Sigmoid colon (tissue), 7 donors: ENCODE results near the gene CNTNAP4. TPM values are rescaled to one million over a fixed set of nuclear protein-coding genes. Genes with fewer than 3 reads are reported as not detected.

Source experiments
- DNase-seq: peaks from one replicate; pipeline ENCODE4 v3.0.0-alpha.2; 2019
- H3K27ac ChIP-seq, 4 donors: fragments of 200-600 bp; sonication (generic); one replicate each; pipeline ENCODE4 v1.5.1; 2016 to 2019; ENCODE audit warnings: mild to moderate bottlenecking in 1 of 4
- H3K27me3 ChIP-seq, 3 donors: fragments of 200-600 bp; sonication (generic); one replicate each; pipeline ENCODE4 v1.5.1; 2019; ENCODE audit warnings: mild to moderate bottlenecking in 1 of 3
- H3K36me3 ChIP-seq, 4 donors: fragments of 200-600 bp; sonication (generic); one replicate each; pipeline ENCODE4 v1.5.1; 2016 to 2019
- H3K4me1 ChIP-seq, 4 donors: fragments of 200-600 bp; sonication (generic); one replicate each; pipeline ENCODE4 v1.5.1; 2017 to 2019
- H3K4me3 ChIP-seq, 4 donors: fragments of 200-600 bp; sonication (generic); one replicate each; pipeline ENCODE4 v1.5.1; 2017 to 2019; ENCODE audit warnings: mild to moderate bottlenecking in 2 of 4, moderate library complexity in 1 of 4
- H3K9me3 ChIP-seq, 4 donors: fragments of 200-600 bp in 3 of 4; sonication (generic) in 3 of 4; one replicate each; pipeline versions ENCODE4 v1.5.1 to v1.6.1; 2013 to 2019
- EP300 ChIP-seq, 4 donors: sonication (generic); formaldehyde crosslinking; IDR thresholded peaks; one replicate each; pipeline ENCODE4 v1.6.1; 2017; ENCODE audit warnings: antibody characterized with exemption in 4 of 4
- POLR2A ChIP-seq, 2 donors: fragments of 450-650 bp; IDR thresholded peaks; one replicate each; pipeline ENCODE4 v1.6.1; 2016; ENCODE audit warnings: antibody characterized with exemption in 2 of 2, mild to moderate bottlenecking in 2 of 2, moderate library complexity in 2 of 2
- POLR2AphosphoS5 ChIP-seq, 4 donors: sonication (generic); formaldehyde crosslinking; IDR thresholded peaks; one replicate each; pipeline ENCODE4 v1.6.1; 2017; ENCODE audit warnings: antibody characterized with exemption in 4 of 4
- WGBS, 2 donors: extraction: QIAGEN DNeasy Blood & Tissue Kit; methylation state at CpG; one replicate each; pipeline ENCODE4 v1.1.7; 2013; 5-methylcytosine and 5-hydroxymethylcytosine counted together
- intact Hi-C: fragments of 100-400 bp; cut with DNase I; formaldehyde crosslinking; loops from one replicate; pipeline ENCODE4 v1.15.1; 2023
- polyA plus RNA-seq, 3 donors: library from polyadenylated mRNA; stranded (reverse); fragments of 200-250 nt; gene quantifications; one replicate each; pipeline ENCODE4 v1.2.3, GENCODE V29; 2013
- total RNA-seq, 4 donors: library from RNA; depleted of rRNA; stranded (reverse); fragments of >200 nt; gene quantifications; one replicate each; pipeline ENCODE4 v1.1.0, GENCODE V29; 2016
- TF ChIP-seq, protein P1 (sequence below), 4 experiments: fragments of 450-650 bp in 3 of 4; fragments of 200-600 bp in 1 of 4; IDR thresholded peaks; one replicate each; pipeline ENCODE4 v1.5.1; 2016 to 2019; ENCODE audit warnings: antibody characterized with exemption in 4 of 4, mild to moderate bottlenecking in 3 of 4, moderate library complexity in 2 of 4
- donor health status: healthy with polysubstance abuse.
- donor health status: Bipolar disorder and iron deficiency.
- donor health status: healthy.

Gene CNTNAP4
- total and polyA plus RNA-seq, 7 donors, result under 0.01 to 1.4 (median 0.22) TPM; not detected in 1

- Histone ChIP-seq H3K9me3 (no peaks in the 10 kb centered on the region), H3K36me3 (no peaks in the 10 kb centered on the region), H3K27me3 (no peaks in the 10 kb centered on the region), H3K4me3 (no peak overlapping the region), H3K4me1 (no peaks in the 10 kb centered on the region), H3K27ac (no peak overlapping the region)
- WGBS, 2 donors, result 55 to 72% methylated on average over 3 of the region's 3 CpGs
- TF ChIP-seq POLR2A (IDR thresholded peaks at IDR 0.05) (no peak), POLR2AphosphoS5 (IDR thresholded peaks at IDR 0.05) (no peak), EP300 (IDR thresholded peaks at IDR 0.05) (no peak)
- TF ChIP-seq, protein P1, sequence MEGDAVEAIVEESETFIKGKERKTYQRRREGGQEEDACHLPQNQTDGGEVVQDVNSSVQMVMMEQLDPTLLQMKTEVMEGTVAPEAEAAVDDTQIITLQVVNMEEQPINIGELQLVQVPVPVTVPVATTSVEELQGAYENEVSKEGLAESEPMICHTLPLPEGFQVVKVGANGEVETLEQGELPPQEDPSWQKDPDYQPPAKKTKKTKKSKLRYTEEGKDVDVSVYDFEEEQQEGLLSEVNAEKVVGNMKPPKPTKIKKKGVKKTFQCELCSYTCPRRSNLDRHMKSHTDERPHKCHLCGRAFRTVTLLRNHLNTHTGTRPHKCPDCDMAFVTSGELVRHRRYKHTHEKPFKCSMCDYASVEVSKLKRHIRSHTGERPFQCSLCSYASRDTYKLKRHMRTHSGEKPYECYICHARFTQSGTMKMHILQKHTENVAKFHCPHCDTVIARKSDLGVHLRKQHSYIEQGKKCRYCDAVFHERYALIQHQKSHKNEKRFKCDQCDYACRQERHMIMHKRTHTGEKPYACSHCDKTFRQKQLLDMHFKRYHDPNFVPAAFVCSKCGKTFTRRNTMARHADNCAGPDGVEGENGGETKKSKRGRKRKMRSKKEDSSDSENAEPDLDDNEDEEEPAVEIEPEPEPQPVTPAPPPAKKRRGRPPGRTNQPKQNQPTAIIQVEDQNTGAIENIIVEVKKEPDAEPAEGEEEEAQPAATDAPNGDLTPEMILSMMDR (IDR thresholded peaks at IDR 0.05), result no peak
- no peak for DNase-seq
- intact Hi-C loops, result no loop called here
These were observed 169.1 kb downstream of the CNTNAP4 start for GRCh38 chr16:76446251-76446650.

DNA sequence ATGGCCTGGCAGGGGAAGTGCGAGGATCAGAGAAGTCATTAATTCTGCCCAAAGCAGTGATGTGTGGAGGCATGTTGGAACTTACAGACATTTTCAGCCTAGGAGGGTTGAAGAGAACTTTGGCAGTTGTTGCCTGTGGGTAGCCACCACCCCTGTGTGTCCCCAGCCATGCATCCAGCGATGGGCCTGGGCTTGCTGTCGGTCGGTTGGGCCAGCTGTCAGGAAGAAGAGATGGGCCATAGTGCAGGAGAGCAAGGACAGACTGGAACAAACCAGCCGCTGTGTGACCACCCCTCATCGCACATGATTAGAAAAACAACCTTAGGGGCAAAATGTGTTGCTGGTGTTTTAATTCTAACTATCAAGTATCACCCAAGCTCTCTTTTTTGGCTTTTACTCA is 173.7 kb downstream of the CNTNAP4 start:
- no peaks in the 10 kb centered on the region for H3K27me3 ChIP-seq
- no peak overlapping the region for H3K4me3 ChIP-seq
- DNase-seq, result no peak
- no peaks in the 10 kb centered on the region for H3K9me3 ChIP-seq
- 88 to 96% methylated on average over 6 of the region's 6 CpGs for WGBS, 2 donors
- TF ChIP-seq EP300 (IDR thresholded peaks at IDR 0.05), result no peak
- TF ChIP-seq POLR2AphosphoS5 (IDR thresholded peaks at IDR 0.05), result no peak
- TF ChIP-seq, protein P1 (IDR thresholded peaks at IDR 0.05), result no peak
- TF ChIP-seq POLR2A (IDR thresholded peaks at IDR 0.05), result no peak
- no peaks in the 10 kb centered on the region for H3K4me1 ChIP-seq
- intact Hi-C loops, result no loop called here
- H3K27ac ChIP-seq, result no peak overlapping the region
- H3K36me3 ChIP-seq, result no peaks in the 10 kb centered on the region

DNA sequence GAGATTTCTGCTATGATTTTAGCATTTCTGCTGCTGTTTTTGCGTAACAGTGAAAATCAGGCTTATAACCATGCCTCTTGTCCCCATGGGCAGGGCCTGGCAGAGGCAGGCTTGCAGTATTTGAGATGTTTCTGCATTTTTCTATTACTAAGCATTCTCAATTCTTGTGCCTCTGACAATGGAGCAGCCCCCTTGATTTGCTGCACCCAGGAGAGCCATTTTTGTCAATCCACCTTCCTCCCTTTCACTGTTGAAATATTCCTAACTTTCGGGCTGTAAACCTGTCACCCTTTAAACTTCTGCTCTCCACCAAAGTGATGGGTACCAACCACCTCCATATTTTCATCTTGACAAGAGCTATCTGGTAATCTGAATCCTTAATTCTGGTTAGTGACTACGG is 178.1 kb downstream of the CNTNAP4 start:
- H3K36me3 ChIP-seq, result no peaks in the 10 kb centered on the region
- intact Hi-C loops, result no loop called here
- no peaks in the 10 kb centered on the region for H3K27me3 ChIP-seq
- no peaks in the 10 kb centered on the region for H3K9me3 ChIP-seq
- H3K27ac ChIP-seq, result no peak overlapping the region
- TF ChIP-seq POLR2AphosphoS5 (IDR thresholded peaks at IDR 0.05) (no peak), POLR2A (IDR thresholded peaks at IDR 0.05) (no peak), EP300 (IDR thresholded peaks at IDR 0.05) (no peak)
- H3K4me1 ChIP-seq, result no peaks in the 10 kb centered on the region
- 90 to 91% methylated on average over 3 of the region's 3 CpGs for WGBS, 2 donors
- no peak overlapping the region for H3K4me3 ChIP-seq
- no peak for DNase-seq

GRCh38 chr16:76456016-76456415 is 178.8 kb downstream of the CNTNAP4 start:
- Histone ChIP-seq H3K4me1 (no peaks in the 10 kb centered on the region), H3K36me3 (no peaks in the 10 kb centered on the region), H3K9me3 (no peaks in the 10 kb centered on the region), H3K4me3 (no peak overlapping the region), H3K27ac (no peak overlapping the region), H3K27me3 (no peaks in the 10 kb centered on the region)
- TF ChIP-seq, protein P1 (IDR thresholded peaks at IDR 0.05), result no peak
- TF ChIP-seq POLR2AphosphoS5 (IDR thresholded peaks at IDR 0.05), result no peak
- TF ChIP-seq EP300 (IDR thresholded peaks at IDR 0.05), result no peak
- TF ChIP-seq POLR2A (IDR thresholded peaks at IDR 0.05), result no peak
- no peak for DNase-seq
- 19 to 59% methylated on average over 5 of the region's 5 CpGs for WGBS, 2 donors
- intact Hi-C loops, result no loop called here

DNA sequence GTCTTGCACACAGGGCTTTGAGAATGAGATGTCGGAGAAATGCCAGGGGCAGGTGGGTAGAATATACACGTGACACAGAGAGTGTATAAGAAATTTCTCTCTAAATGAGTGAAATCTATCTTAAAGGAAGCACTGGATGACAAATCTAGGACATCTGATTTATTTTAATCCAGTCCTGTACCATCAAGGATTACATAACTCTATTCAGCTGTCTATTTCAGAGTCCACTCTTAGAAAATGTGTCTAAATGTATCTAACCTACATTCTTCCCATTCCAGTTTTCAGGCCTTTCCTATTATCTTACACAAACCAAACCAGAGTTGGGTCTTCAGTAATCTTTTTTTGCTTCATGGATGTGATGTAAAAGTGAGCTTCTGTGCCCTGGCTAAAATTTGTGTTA is 181.9 kb downstream of the CNTNAP4 start:
- no peak overlapping the region for H3K27ac ChIP-seq
- H3K36me3 ChIP-seq, result no peaks in the 10 kb centered on the region
- no peak for DNase-seq
- TF ChIP-seq, protein P1 (IDR thresholded peaks at IDR 0.05), result no peak
- TF ChIP-seq POLR2A (IDR thresholded peaks at IDR 0.05) (no peak), POLR2AphosphoS5 (IDR thresholded peaks at IDR 0.05) (no peak)
- no peak overlapping the region for H3K4me3 ChIP-seq
- H3K4me1 ChIP-seq, result no peaks in the 10 kb centered on the region
- no peaks in the 10 kb centered on the region for H3K9me3 ChIP-seq
- WGBS, 2 donors, result 70 to 80% methylated on average over 2 of the region's 2 CpGs
- intact Hi-C loops, result no loop called here
- no peaks in the 10 kb centered on the region for H3K27me3 ChIP-seq
